HEK293T (cell line): Measurements from ENCODE around the gene SH3RF2.

Experiments
- ARNT ChIP-seq: fragments of 450-650 bp; IDR thresholded peaks from 2 replicates; pipeline ENCODE4 v1.6.1; 2017; ENCODE audit warnings: mild to moderate bottlenecking
- FOXA1 ChIP-seq: fragments of 450-650 bp; IDR thresholded peaks from 2 replicates; pipeline ENCODE4 v1.6.1; 2016; ENCODE audit warnings: mild to moderate bottlenecking
- FOXK2 ChIP-seq: fragments of 450-650 bp; IDR thresholded peaks from 2 replicates; pipeline ENCODE4 v1.6.1; 2016; ENCODE audit warnings: mild to moderate bottlenecking
- HDGF ChIP-seq: fragments of 450-650 bp; IDR thresholded peaks from 2 replicates; pipeline ENCODE4 v1.6.1; 2017; ENCODE audit warnings: antibody characterized with exemption, borderline replicate concordance
- L3MBTL2 ChIP-seq: fragments of 450-650 bp; conservative IDR thresholded peaks from 2 replicates; pipeline ENCODE4 v1.6.1; 2016; ENCODE audit warnings: mild to moderate bottlenecking
- PKNOX1 ChIP-seq: fragments of 450-650 bp; IDR thresholded peaks from 2 replicates; pipeline ENCODE4 v1.6.1; 2016
- SUZ12 ChIP-seq: fragments of 450-650 bp; IDR thresholded peaks from 2 replicates; pipeline ENCODE4 v1.6.1; 2016; ENCODE audit warnings: mild to moderate bottlenecking

GRCh38 chr5:145931718-145932117, 4.7 kb upstream of the SH3RF2 start:
- TF ChIP-seq HDGF = no peak
- no peak for TF ChIP-seq FOXA1
- TF ChIP-seq PKNOX1 = no peak
- TF ChIP-seq FOXK2 = no peak
- no peak for TF ChIP-seq L3MBTL2
- TF ChIP-seq SUZ12 = no peak
- TF ChIP-seq ARNT = no peak
